Lung microvascular endothelial cell (primary cell): Measurements from ENCODE around the gene DCHS1. TPM values are rescaled to one million over a fixed set of nuclear protein-coding genes. Genes with fewer than 3 reads are reported as not detected.

Source experiments
- DNase-seq, 2 donors: peaks; one replicate each; pipeline versions ENCODE4 v3.0.0 to v3.0.0-alpha.2; 2010; ENCODE audit warnings: low read depth in 2 of 2
- total RNA-seq: library from RNA; depleted of rRNA; stranded (reverse); fragments of >200 nt; gene quantifications from 2 replicates; pipeline ENCODE4 v1.2.1, GENCODE V29; 2014

Gene DCHS1
- total RNA-seq, 1 donor from 2014 or later = 46.2 TPM

GRCh38 chr11:6674219-6674597, 18.6 kb upstream of the DCHS1 start:
- DNase-seq = no peak

GRCh38 chr11:6673523-6674218, 18.1 kb upstream of the DCHS1 start:
- no peak for DNase-seq

GRCh38 chr11:6671991-6672390, 16.4 kb upstream of the DCHS1 start:
- DNase-seq = no peak

- no peak for DNase-seq
Measured at GRCh38 chr11:6670202-6670830, 14.7 kb upstream of the DCHS1 start.

GRCh38 chr11:6667733-6668374, 12.2 kb upstream of the DCHS1 start:
- peak in 1 of 2 donors; percentile 47 for DNase-seq

- DNase-seq = no peak
Measured at GRCh38 chr11:6666302-6667183, 10.9 kb upstream of the DCHS1 start.

- no peak for DNase-seq
Measured at GRCh38 chr11:6664551-6664950, 8.9 kb upstream of the DCHS1 start.

GRCh38 chr11:6663794-6664469, 8.3 kb upstream of the DCHS1 start:
- DNase-seq = no peak

- no peak for DNase-seq
Measured at GRCh38 chr11:6660712-6661111, 5.1 kb upstream of the DCHS1 start.

GRCh38 chr11:6658647-6659046, 3.0 kb upstream of the DCHS1 start:
- no peak for DNase-seq

GRCh38 chr11:6657346-6657745, 1.7 kb upstream of the DCHS1 start:
- no peak for DNase-seq

- DNase-seq = no peak
Measured at GRCh38 chr11:6656936-6657335, 1.3 kb upstream of the DCHS1 start.

GRCh38 chr11:6656584-6656915, 941 bp upstream of the DCHS1 start:
- DNase-seq = no peak

- DNase-seq = peak; percentile 41 to 61
Measured at GRCh38 chr11:6655020-6655789, 404 bp downstream of the DCHS1 start.

GRCh38 chr11:6654281-6655019, 1.2 kb downstream of the DCHS1 start:
- DNase-seq = peak in 1 of 2 donors; percentile 47

GRCh38 chr11:6653656-6654055, 2.0 kb downstream of the DCHS1 start:
- DNase-seq = no peak

- DNase-seq = no peak
Measured at GRCh38 chr11:6653097-6653496, 2.5 kb downstream of the DCHS1 start.

- no peak for DNase-seq
Measured at GRCh38 chr11:6652182-6652581, 3.4 kb downstream of the DCHS1 start.

- no peak for DNase-seq
Measured at GRCh38 chr11:6650980-6651379, 4.6 kb downstream of the DCHS1 start.

GRCh38 chr11:6650104-6650503, 5.5 kb downstream of the DCHS1 start:
- no peak for DNase-seq
